Left lung (tissue), 10 donors: ENCODE data around the gene GPHA2. TPM values are rescaled to one million over a fixed set of nuclear protein-coding genes. Genes with fewer than 3 reads are reported as not detected.

Experiments
- ATAC-seq: fragments of 200-7000 bp; cut with Tn5 transposase; one replicate; pipeline ENCODE4 v1.9.1; 2020; ENCODE audit warnings: moderate library complexity
- DNase-seq, 4 donors: peaks; one replicate each; pipeline ENCODE4 v3.0.0-alpha.2; 2013 to 2020
- H3K27ac ChIP-seq, 2 donors: fragments of 200-600 bp; sonication (generic) in 1 of 2; one replicate each; pipeline versions ENCODE4 v1.5.0 to v1.8.0; 2020 to 2021
- H3K27me3 ChIP-seq, 2 donors: fragments of 200-600 bp; sonication (generic) in 1 of 2; one replicate each; pipeline versions ENCODE4 v1.5.0 to v1.8.0; 2020 to 2021
- H3K36me3 ChIP-seq, 2 donors: fragments of 200-600 bp; sonication (generic) in 1 of 2; one replicate each; pipeline versions ENCODE4 v1.5.0 to v1.8.0; 2020 to 2021
- H3K4me1 ChIP-seq, 2 donors: fragments of 200-600 bp; one replicate each; pipeline ENCODE4 v1.8.0; 2021
- H3K4me3 ChIP-seq, 2 donors: fragments of 200-600 bp; sonication (generic) in 1 of 2; one replicate each; pipeline versions ENCODE4 v1.5.0 to v1.8.0; 2020 to 2021; ENCODE audit warnings: mild to moderate bottlenecking in 1 of 2
- H3K9me3 ChIP-seq, 2 donors: fragments of 200-600 bp; sonication (generic) in 1 of 2; one replicate each; pipeline versions ENCODE4 v1.5.0 to v1.8.0; 2020 to 2021
- CTCF ChIP-seq, 2 donors: fragments of 200-600 bp; sonication (generic) in 1 of 2; IDR thresholded peaks; one replicate each; pipeline versions ENCODE4 v1.5.0 to v1.8.0; 2021; ENCODE audit warnings: antibody characterized with exemption in 2 of 2
- intact Hi-C, 2 donors: fragments of 100-400 bp; cut with DNase I; formaldehyde crosslinking; loops; one replicate each; pipeline versions ENCODE4 v1.11.2 to v1.14.2; 2022
- polyA plus RNA-seq, 6 donors: library from polyadenylated mRNA; unstranded; fragments of 120-200 nt; gene quantifications; one replicate each; pipeline ENCODE4 v1.2.1, GENCODE V29; 2013; ENCODE audit not compliant: insufficient read length in 6 of 6
- total RNA-seq, 2 donors: library from RNA; stranded (reverse); fragmentation: NEBNext Ultra II Directional; extraction: Animal tissue kit (Norgen Biotek cat#: 25700); gene quantifications; one replicate each; pipeline ENCODE4 v1.2.1, GENCODE V29; 2021
- donor health status: DM: no; HTN: yes; CAD: no.
- donor health status: DM: no; HTN: no; CAD: no.

Gene GPHA2
- total and polyA plus RNA-seq, 8 donors = 0.25 to 0.60 (median 0.49) TPM; not detected in 5

DNA sequence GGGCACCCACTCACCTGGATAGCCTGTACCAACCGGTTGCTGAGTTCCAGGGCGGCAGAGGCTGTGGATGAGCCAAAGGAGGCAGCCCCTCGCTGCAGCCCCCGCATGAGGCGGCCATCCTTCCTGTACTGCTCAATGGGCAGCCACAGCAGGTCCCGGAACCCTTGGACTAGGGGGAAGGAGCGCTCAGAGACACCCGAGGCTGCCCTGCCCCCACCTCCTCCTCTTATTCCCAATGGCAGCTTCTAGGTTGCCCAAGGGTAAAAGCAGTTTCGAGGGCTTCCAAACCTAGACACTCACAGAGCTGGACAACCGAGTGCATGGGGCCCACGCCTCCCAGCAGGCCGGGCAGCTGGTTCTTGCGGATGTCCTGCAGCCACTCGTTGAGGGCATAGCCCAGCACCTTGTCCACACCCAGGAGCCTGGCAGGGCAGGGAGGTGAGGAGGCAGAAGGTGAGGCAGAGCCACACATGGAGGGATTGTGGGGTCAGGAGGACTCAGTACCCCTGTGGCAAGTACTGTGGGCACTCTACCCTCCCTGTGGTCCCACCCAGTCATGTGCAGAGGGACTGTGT, 39.2 kb downstream of the GPHA2 start:
- DNase-seq (no peak), ATAC-seq (no peak)
- H3K9me3 ChIP-seq = no peaks in the 10 kb centered on the region
- intact Hi-C loops = loop anchor here in 1 of 2 donors (10.0 kb wide), 1 partner anchor 52 kb away; the partner anchor contains the start of gene CDC42BPG
- no peak overlapping the region for H3K4me3 ChIP-seq
- peaks cover 0 to 16% of the 10 kb centered on the region in 2 donors for H3K4me1 ChIP-seq
- H3K36me3 ChIP-seq = peaks cover 0 to 68% of the 10 kb centered on the region in 2 donors
- H3K27me3 ChIP-seq = no peaks in the 10 kb centered on the region
- no peak overlapping the region for H3K27ac ChIP-seq
- TF ChIP-seq CTCF (IDR thresholded peaks at IDR 0.05) = no peak

DNA sequence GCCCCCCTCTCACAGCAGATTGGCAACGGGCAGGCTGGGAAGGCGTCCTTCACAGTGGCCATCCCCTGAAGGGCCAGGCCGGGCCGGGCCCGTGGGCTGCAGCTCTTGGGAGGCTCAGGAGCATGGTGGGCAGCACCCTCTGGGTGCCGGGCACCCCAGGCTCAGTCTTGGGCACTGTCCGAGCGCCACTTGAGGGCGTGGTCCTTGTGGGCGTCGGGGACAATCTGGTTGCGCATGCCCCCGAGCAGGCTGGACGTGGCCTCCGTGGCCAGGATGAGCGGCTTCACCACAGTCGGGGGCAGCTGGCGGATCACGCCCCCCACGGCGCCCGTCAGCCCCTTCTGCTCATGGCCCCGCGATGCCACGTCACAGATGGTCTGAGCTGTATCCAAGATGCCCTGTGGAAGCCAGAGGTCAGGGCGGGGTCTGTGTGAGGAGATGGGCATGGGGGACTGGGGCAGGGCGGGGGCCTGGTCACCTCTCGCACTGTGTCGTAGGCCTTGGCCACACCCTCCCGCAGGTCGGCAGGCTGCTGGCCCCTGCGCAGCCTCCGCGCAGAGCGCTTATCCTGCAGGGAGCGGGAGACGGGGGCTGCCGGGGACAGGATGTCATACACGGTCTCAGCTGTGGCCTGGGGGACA, 40.8 kb downstream of the GPHA2 start:
- ATAC-seq (no peak), DNase-seq (peak in 1 of 4 donors; percentile 81)
- H3K9me3 ChIP-seq = no peaks in the 10 kb centered on the region
- H3K27ac ChIP-seq = no peak overlapping the region
- no peak overlapping the region for H3K4me3 ChIP-seq
- peaks cover 0 to 52% of the 10 kb centered on the region in 2 donors for H3K36me3 ChIP-seq
- TF ChIP-seq CTCF (IDR thresholded peaks at IDR 0.05) = no peak
- H3K4me1 ChIP-seq = peaks cover 0 to 16% of the 10 kb centered on the region in 2 donors
- H3K27me3 ChIP-seq = no peaks in the 10 kb centered on the region
- intact Hi-C loops = loop anchor here (5.0 to 10.0 kb wide), 2 partner anchors 48 to 50 kb away; partner anchors contain the start of gene CDC42BPG (in 1 of the 2)

DNA sequence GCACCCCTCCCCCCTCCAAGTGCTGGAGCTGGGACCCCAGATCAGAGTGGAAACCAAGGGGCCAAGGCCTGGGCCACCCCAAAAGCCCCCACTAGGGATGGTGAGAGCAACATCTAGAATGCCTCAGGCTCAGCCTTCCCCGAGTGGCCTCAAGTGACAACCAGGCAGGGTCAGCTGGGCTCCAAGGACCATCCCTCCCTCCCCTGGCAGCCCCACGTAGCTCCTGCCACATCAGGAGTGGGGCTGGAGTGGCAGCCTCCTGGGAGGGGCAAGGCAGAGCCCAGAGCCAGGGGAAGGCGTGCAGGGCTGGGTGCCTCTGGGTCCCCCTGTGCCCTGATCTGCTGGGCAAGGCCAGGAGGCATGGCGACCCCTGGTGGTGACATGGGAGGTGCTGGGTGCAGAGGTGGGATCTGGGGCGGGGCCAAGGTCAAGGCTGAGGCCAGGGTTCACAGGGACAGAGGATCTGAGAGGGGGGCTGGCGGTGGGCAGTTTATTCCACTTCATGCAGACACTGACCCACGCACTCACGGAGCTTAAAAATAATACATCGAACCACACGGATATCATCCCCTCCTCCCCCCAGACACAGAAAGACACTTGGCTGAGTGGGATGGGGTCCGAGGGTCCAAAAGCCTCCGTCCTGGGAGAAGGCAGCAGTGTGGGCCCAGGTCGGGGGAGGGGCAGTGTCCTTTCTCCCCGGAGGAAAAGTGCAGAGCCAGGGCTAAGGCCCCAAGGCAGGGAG, 41.5 kb downstream of the GPHA2 start:
- Histone ChIP-seq H3K36me3 (peaks cover 0 to 45% of the 10 kb centered on the region in 2 donors), H3K4me1 (peaks cover 0 to 16% of the 10 kb centered on the region in 2 donors), H3K27ac (no peak overlapping the region), H3K9me3 (no peaks in the 10 kb centered on the region), H3K4me3 (no peak overlapping the region), H3K27me3 (no peaks in the 10 kb centered on the region)
- peak; percentile 76 to 96 for TF ChIP-seq CTCF (IDR thresholded peaks at IDR 0.05)
- peak; percentile 90 for ATAC-seq
- intact Hi-C loops = loop anchor here (5.0 to 10.0 kb wide), 2 partner anchors 47 to 49 kb away; partner anchors contain the start of gene CDC42BPG (in 1 of the 2)
- peak; percentile 59 to 97 (median 80) for DNase-seq

GRCh38 chr11:64893194-64894069, 42.3 kb downstream of the GPHA2 start:
- intact Hi-C loops = loop anchor here (5.0 to 10.0 kb wide), 2 partner anchors 46 to 49 kb away; partner anchors contain the start of gene CDC42BPG (in 1 of the 2)
- Histone ChIP-seq H3K36me3 (peaks cover 0 to 37% of the 10 kb centered on the region in 2 donors), H3K27me3 (no peaks in the 10 kb centered on the region), H3K9me3 (no peaks in the 10 kb centered on the region), H3K4me3 (no peak overlapping the region), H3K27ac (no peak overlapping the region), H3K4me1 (peaks cover 0 to 20% of the 10 kb centered on the region in 2 donors)
- no peak for TF ChIP-seq CTCF (IDR thresholded peaks at IDR 0.05)
- no peak for DNase-seq
- ATAC-seq = peak; percentile 6
